K562 (cell line): Measurements from ENCODE around the gene CNOT6L. TPM values are rescaled to one million over a fixed set of nuclear protein-coding genes. Genes with fewer than 3 reads are reported as not detected.

Experiments
- ATAC-seq: fragments of 200-7000 bp; cut with Tn5 transposase; 3 replicates; pipeline ENCODE4 v1.9.1; 2020; ENCODE audit warnings: moderate library complexity
- BruUV-seq: library from RNA; stranded (reverse); fragments of 400-500 nt; replicated peaks from 2 replicates; lab custom pipeline; 2021; lab: Mats Ljungman, UMichigan
- CTCF ChIA-PET: fragments of 300-600 bp; formaldehyde crosslinking; extraction: SDS; loops from one replicate; lab custom pipeline; 2021; ENCODE audit warnings: low intra/inter-chr PET ratio; lab: Yijun Ruan, JAX
- POLR2A ChIA-PET: fragments of 300-600, 350-650 bp; sonication (Branson Sonifier 250); formaldehyde crosslinking; extraction: SDS; loops from one replicate; lab custom pipeline; 2021; ENCODE audit warnings: antibody characterized with exemption, inconsistent platforms; lab: Yijun Ruan, JAX
- DNase-seq, 4 experiments: peaks; one replicate each; pipeline versions ENCODE4 v3.0.0 to v3.0.0-alpha.2; 2011 to 2018; ENCODE audit warnings: low spot score in 3 of 4, mixed read lengths in 3 of 4; ENCODE audit errors: extremely low read depth in 1 of 4
- FAIRE-seq: peaks from 2 replicates; lab custom pipeline; 2011; peaks lifted over from hg19 to GRCh38; lab: Jason Lieb, UNC
- H2AFZ ChIP-seq: 2 replicates; pipeline ENCODE4 v1.6.0; 2011; ENCODE audit warnings: low read depth, low read length, control low read depth, inconsistent platforms
- H3K27ac ChIP-seq: fragments of 200-600 bp; 3 replicates; pipeline ENCODE4 v1.8.0; 2011; ENCODE audit warnings: low read depth, mild to moderate bottlenecking, control low read depth, inconsistent platforms, low read length, moderate library complexity, mixed read lengths; ENCODE audit errors: extremely low read depth
- H3K27me3 ChIP-seq, 2 experiments: fragments of 300-600 bp in 1 of 2; 2 replicates in 1 of 2; 3 replicates in 1 of 2; pipeline versions ENCODE4 v1.6.0 to v1.8.0; 2011; ENCODE audit warnings: inconsistent platforms in 2 of 2, low read length in 2 of 2, mild to moderate bottlenecking in 1 of 2, mixed read lengths in 1 of 2, moderate library complexity in 1 of 2; ENCODE audit not compliant: control insufficient read depth in 2 of 2, insufficient read depth in 2 of 2
- H3K36me3 ChIP-seq: fragments of 300-600 bp; 3 replicates; pipeline ENCODE4 v1.8.0; 2011; ENCODE audit warnings: mild to moderate bottlenecking, low read length, inconsistent platforms; ENCODE audit not compliant: control insufficient read depth, insufficient read depth
- H3K4me1 ChIP-seq, 2 experiments: fragments of 200-600 bp in 1 of 2; replicated peaks in 1 of 2; 2 replicates in 1 of 2; 3 replicates in 1 of 2; pipeline versions ENCODE4 v1.5.1 to v1.8.0; 2011; ENCODE audit warnings: inconsistent platforms in 2 of 2, low read length in 2 of 2, mild to moderate bottlenecking in 1 of 2, mixed read lengths in 1 of 2, moderate library complexity in 1 of 2; ENCODE audit not compliant: control insufficient read depth in 2 of 2, insufficient read depth in 2 of 2
- H3K4me2 ChIP-seq: 2 replicates; pipeline ENCODE4 v1.6.1; 2011; ENCODE audit warnings: low read length, control low read depth, inconsistent platforms, mixed read lengths; ENCODE audit not compliant: insufficient read depth
- H3K4me3 ChIP-seq: fragments of 200-600 bp; sonication (generic), shearing (Covaris generic); 2 replicates; pipeline ENCODE4 v1.5.1; 2016; ENCODE audit warnings: control low read depth, inconsistent platforms
- H3K79me2 ChIP-seq: fragments of 200-600 bp; 3 replicates; pipeline ENCODE4 v1.8.0; 2011; ENCODE audit warnings: low read length, inconsistent platforms; ENCODE audit not compliant: control insufficient read depth, insufficient read depth
- H3K9ac ChIP-seq, 2 experiments: 2 replicates each; pipeline versions ENCODE4 v1.6.0 to v1.6.1; 2011; ENCODE audit warnings: low read depth in 2 of 2, low read length in 2 of 2, control low read depth in 1 of 2, inconsistent platforms in 1 of 2, mild to moderate bottlenecking in 1 of 2, mixed read lengths in 1 of 2; ENCODE audit not compliant: insufficient read depth in 1 of 2
- H3K9me1 ChIP-seq: one replicate; pipeline ENCODE4 v1.6.0; 2011; ENCODE audit warnings: inconsistent platforms, mild to moderate bottlenecking, low read length, moderate library complexity; ENCODE audit not compliant: control insufficient read depth, insufficient read depth
- H3K9me3 ChIP-seq: replicated peaks from 2 replicates; pipeline ENCODE4 v1.5.1; 2011; ENCODE audit warnings: low read depth, low read length, inconsistent platforms; ENCODE audit not compliant: control insufficient read depth, insufficient read depth
- H4K20me1 ChIP-seq: replicated peaks from 2 replicates; pipeline ENCODE4 v1.6.1; 2011; ENCODE audit warnings: low read length, inconsistent platforms, mixed read lengths; ENCODE audit not compliant: control insufficient read depth, insufficient read depth
- ARID2 ChIP-seq: fragments of 450-650 bp; IDR thresholded peaks from 2 replicates; pipeline ENCODE4 v1.6.1; 2017; ENCODE audit warnings: antibody characterized with exemption, mild to moderate bottlenecking
- HCFC1 ChIP-seq: IDR thresholded peaks from 2 replicates; pipeline ENCODE4 v1.6.1; 2012; ENCODE audit warnings: low read depth, low read length, improper control_type of control experiment
- POU5F1 ChIP-seq: fragments of 150-350 bp; IDR thresholded peaks from 2 replicates; pipeline ENCODE4 v1.6.1; 2014; ENCODE audit warnings: borderline replicate concordance, low read length, low read depth, mild to moderate bottlenecking; ENCODE audit not compliant: partially characterized antibody
- SNIP1 ChIP-seq: fragments of 450-650 bp; IDR thresholded peaks from 2 replicates; pipeline ENCODE4 v1.7.1; 2017; ENCODE audit warnings: low read depth, mild to moderate bottlenecking
- TCFL5 ChIP-seq: fragments of 250-450 bp; sonication (Bioruptor Pico); conservative IDR thresholded peaks from 2 replicates; pipeline ENCODE4 v1.6.1; 2021; ENCODE audit warnings: mild to moderate bottlenecking, moderate library complexity, matching md5 sums
- ZC3H11A ChIP-seq: IDR thresholded peaks from 2 replicates; pipeline ENCODE4 v1.6.1; 2012; ENCODE audit warnings: low read depth, low read length, improper control_type of control experiment
- ZNF408 ChIP-seq: fragments of 250-450 bp; sonication (Bioruptor Pico); IDR thresholded peaks from 2 replicates; pipeline ENCODE4 v1.4.0; 2020; ENCODE audit warnings: low read depth, mild to moderate bottlenecking, moderate library complexity
- ZNF431 ChIP-seq: sonication (generic); formaldehyde crosslinking; IDR thresholded peaks from 2 replicates; pipeline ENCODE4 v1.8.0; 2022; ENCODE audit warnings: mild to moderate bottlenecking, missing genetic modification reagents
- ZNF655 ChIP-seq: fragments of 250-450 bp; sonication (Bioruptor Pico); IDR thresholded peaks from 2 replicates; pipeline ENCODE4 v1.5.0; 2021
- WGBS: fragments of 100-300 bp; shearing (Covaris generic); methylation state at CpG from one replicate; pipeline ENCODE4 v1.1.6; 2016; ENCODE audit warnings: low coverage, mixed read lengths; ENCODE audit not compliant: insufficient coverage; ENCODE audit errors: missing lambda C conversion rate; 5-methylcytosine and 5-hydroxymethylcytosine counted together
- in situ Hi-C: fragments of 300-500 bp; cut with MboI; formaldehyde crosslinking; loops from 4 replicates; pipeline ENCODE4 v1.15.0; 2018; ENCODE audit warnings: inconsistent platforms, mixed read lengths
- intact Hi-C: fragments of 100-400 bp; cut with micrococcal nuclease; formaldehyde crosslinking; loops from 2 replicates; pipeline ENCODE4 v1.14.2; 2022
- polyA plus RNA-seq, 8 experiments: library from polyadenylated mRNA; depleted of rRNA in 4 of 8; stranded (reverse) in 5 of 8; unstranded in 3 of 8; fragments of >200 nt; fragmentation: Nextera tagmentation in 2 of 8; fragmentation: Illumina TruSeq in 1 of 8; extraction: Ambion mirVana in 2 of 8; extraction: Trizol in 1 of 8; gene quantifications; 2 replicates each; pipeline versions ENCODE4 v1.2.1 to v1.2.3, GENCODE V29; 2011 to 2014; ENCODE audit warnings: inconsistent platforms in 1 of 8, missing spikeins in 1 of 8
- total RNA-seq, 7 experiments: library from RNA; depleted of rRNA in 6 of 7; stranded (reverse); fragments of >200 nt in 6 of 7; fragmentation: Illumina TruSeq in 2 of 7; extraction: Trizol in 2 of 7; gene quantifications; 2 replicates each; pipeline versions ENCODE4 v1.2.1 to v1.2.3, GENCODE V29; 2011 to 2021; ENCODE audit warnings: low replicate concordance in 1 of 7

CNOT6L gene
- total and polyA plus RNA-seq, 9 of the 15 experiments (the other 6 are each of a cell fraction or from before 2014, with no cell fraction given), result 3.7 to 27.9 (median 6.5) TPM

GRCh38 chr4:77815636-77816035 lies 3.5 kb downstream of the CNOT6L start:
- H3K27ac ChIP-seq, result no peak overlapping the region
- no peak for FAIRE-seq

GRCh38 chr4:77805840-77806239 lies 13.3 kb downstream of the CNOT6L start:
- no peaks in the 10 kb centered on the region for H3K9me3 ChIP-seq
- H2AFZ ChIP-seq, result no peak overlapping the region
- 80% methylated on average over 8 of the region's 8 CpGs for WGBS
- ChIA-PET POLR2A (interaction anchor here (0.9 kb wide), 1 partner anchor 12 kb away, joined by 4 read pairs; no protein-coding TSS in a partner anchor), CTCF (no interaction called here)
- H3K36me3 ChIP-seq, result no peaks in the 10 kb centered on the region; the same call in 2 of the 3 replicates
- no peaks in the 10 kb centered on the region for H3K27me3 ChIP-seq
- intact Hi-C loops (no loop called here), in situ Hi-C loops (no loop called here)
- H3K4me1 ChIP-seq, result peaks cover 0 to 18% of the 10 kb centered on the region in 2 experiments; a peak in 3 of 5 replicates
- H3K79me2 ChIP-seq, result peaks cover 75% of the 10 kb centered on the region
- H3K9ac ChIP-seq, result no peak overlapping the region
- no peak overlapping the region for H3K27ac ChIP-seq
- no peaks in the 10 kb centered on the region; the same call in 1 of the 2 replicates for H4K20me1 ChIP-seq
- FAIRE-seq, result no peak
- TF ChIP-seq ZNF655 (CRISPR knock-in tag) (no peak), TCFL5 (no peak), ARID2 (no peak), ZNF408 (CRISPR knock-in tag) (no peak), ZNF431 (CRISPR knock-in tag) (no peak)
- TF ChIP-seq, all 486 proteins: peak for 0
- no peak for ATAC-seq
- Histone ChIP-seq H3K4me3 (no peak overlapping the region), H3K9me1 (no peaks in the 10 kb centered on the region), H3K4me2 (no peak overlapping the region)
- BruUV-seq, result no TSS peak
- no peak for DNase-seq

More at GRCh38 chr4:77815636-77816035, 3.5 kb downstream of the CNOT6L start:
- Histone ChIP-seq H3K79me2 (peaks cover 88% of the 10 kb centered on the region), H3K36me3 (no peaks in the 10 kb centered on the region; the same call in 2 of the 3 replicates), H3K27me3 (no peaks in the 10 kb centered on the region), H3K9me3 (no peaks in the 10 kb centered on the region), H3K4me3 (no peak overlapping the region), H3K9me1 (no peaks in the 10 kb centered on the region), H3K4me2 (no peak overlapping the region), H4K20me1 (peaks cover 6% of the 10 kb centered on the region; the same call in 1 of the 2 replicates), H3K4me1 (peaks cover 4 to 15% of the 10 kb centered on the region in 2 experiments; a peak in 3 of 5 replicates), H3K9ac (no peak overlapping the region), H2AFZ (no peak overlapping the region)
- DNase-seq, result no peak
- ChIA-PET CTCF (no interaction called here), POLR2A (interaction anchor here (0.6 kb wide), 1 partner anchor 11 kb away, joined by 3 read pairs; no protein-coding TSS in a partner anchor)
- in situ Hi-C loops, result no loop called here
- intact Hi-C loops, result loop anchor here (10.0 kb wide), 1 partner anchor 71 kb away; no protein-coding TSS in a partner anchor
- no peak for ATAC-seq
- no TSS peak for BruUV-seq
- TF ChIP-seq POU5F1 (no peak), ZC3H11A (no peak), SNIP1 (no peak), HCFC1 (no peak)
